Choroid plexus epithelial cell (primary cell): Measurements from ENCODE around the gene UGDH.

Experiments used
- DNase-seq: peaks from one replicate; pipeline ENCODE4 v3.0.0-alpha.2; 2010; ENCODE audit warnings: low read depth
- H3K4me3 ChIP-seq: 2 replicates; pipeline ENCODE4 v1.5.1; 2011; ENCODE audit warnings: low read depth, mild to moderate bottlenecking, control low read depth, low read length, moderate library complexity
- TF ChIP-seq, protein P1 (sequence below): conservative IDR thresholded peaks from 2 replicates; pipeline ENCODE4 v1.5.1; 2011; ENCODE audit warnings: low read depth, mild to moderate bottlenecking, control low read depth, inconsistent platforms, low read length, moderate library complexity

The UGDH gene

DNA sequence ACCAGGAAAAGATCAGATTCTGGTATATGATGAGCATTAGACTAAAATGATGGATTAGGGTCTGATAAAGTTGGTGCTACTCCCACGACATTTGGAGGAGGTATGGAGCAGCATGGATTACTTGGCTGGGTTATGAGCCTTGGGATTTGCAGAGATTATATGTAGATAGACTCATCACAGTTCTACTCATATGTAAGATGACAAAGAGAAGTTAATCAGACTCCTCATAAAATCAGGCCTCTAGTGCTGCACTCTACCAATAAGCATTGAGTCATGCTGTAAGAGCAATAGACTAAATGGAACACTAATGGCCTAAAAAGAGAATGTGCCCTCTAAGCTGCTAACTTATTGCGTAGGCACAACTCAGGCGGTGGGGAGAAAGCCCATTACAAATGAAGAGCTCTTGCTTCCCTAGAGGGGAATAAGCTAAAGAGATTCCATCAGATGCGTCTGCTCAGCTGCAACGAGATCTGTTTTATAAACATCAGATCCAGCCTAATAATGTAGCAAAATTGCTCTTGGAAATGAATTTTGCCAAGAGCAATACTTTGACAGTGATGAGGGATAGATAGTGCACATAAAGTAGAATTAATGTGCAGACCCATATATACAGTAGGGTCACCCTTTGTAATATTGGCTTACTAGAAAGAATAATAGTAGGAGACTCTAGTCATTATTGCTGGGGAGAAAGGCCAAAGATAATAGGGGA, 50.9 kb downstream of the UGDH start:
- no peak for DNase-seq
- TF ChIP-seq, protein P1, sequence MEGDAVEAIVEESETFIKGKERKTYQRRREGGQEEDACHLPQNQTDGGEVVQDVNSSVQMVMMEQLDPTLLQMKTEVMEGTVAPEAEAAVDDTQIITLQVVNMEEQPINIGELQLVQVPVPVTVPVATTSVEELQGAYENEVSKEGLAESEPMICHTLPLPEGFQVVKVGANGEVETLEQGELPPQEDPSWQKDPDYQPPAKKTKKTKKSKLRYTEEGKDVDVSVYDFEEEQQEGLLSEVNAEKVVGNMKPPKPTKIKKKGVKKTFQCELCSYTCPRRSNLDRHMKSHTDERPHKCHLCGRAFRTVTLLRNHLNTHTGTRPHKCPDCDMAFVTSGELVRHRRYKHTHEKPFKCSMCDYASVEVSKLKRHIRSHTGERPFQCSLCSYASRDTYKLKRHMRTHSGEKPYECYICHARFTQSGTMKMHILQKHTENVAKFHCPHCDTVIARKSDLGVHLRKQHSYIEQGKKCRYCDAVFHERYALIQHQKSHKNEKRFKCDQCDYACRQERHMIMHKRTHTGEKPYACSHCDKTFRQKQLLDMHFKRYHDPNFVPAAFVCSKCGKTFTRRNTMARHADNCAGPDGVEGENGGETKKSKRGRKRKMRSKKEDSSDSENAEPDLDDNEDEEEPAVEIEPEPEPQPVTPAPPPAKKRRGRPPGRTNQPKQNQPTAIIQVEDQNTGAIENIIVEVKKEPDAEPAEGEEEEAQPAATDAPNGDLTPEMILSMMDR: no peak

DNA sequence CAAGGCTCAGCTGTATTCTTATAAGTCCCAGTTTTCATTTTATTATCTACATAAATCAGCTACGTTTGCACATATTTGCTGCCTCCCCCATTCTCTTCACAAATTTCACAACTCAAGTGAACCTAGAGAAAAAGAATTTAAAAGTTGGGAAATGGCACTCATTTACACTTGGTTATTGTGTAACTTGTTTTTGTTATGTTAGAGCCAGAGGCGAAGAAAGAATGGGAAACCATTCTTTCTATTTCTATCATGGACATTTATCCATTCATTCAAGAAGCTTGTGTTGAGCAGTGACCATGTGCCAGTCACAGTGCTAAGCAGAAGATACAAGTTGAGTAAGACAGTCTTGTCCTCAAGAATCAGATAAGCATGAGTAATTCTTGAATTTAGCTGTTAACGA, 54.8 kb downstream of the UGDH start:
- peak; percentile 45 for DNase-seq
- TF ChIP-seq, protein P1: no peak

More for the DNA sequence above, 50.9 kb downstream of the UGDH start:
- H3K4me3 ChIP-seq: no peak overlapping the region

DNA sequence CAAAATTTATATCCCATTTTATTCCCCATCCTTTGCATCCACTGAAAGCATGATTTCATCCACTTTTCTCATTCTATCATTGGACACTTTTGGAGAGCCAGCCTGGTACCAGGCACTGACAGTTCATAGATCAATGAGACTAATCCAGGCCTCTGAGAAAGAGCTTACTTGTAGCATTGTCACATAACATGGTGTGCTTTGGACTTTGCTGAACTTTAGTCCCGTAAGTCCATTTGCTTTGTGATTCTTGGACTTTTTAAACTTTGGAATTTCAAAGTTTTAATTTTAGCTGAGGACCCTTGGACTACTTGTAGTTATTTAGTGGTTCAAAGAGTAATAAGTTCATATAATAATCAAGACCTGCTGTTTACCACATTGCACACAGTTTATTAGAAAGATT, 56.8 kb downstream of the UGDH start:
- DNase-seq: no peak
- TF ChIP-seq, protein P1: no peak
- no peak overlapping the region for H3K4me3 ChIP-seq

More for the DNA sequence above, 54.8 kb downstream of the UGDH start:
- no peak overlapping the region for H3K4me3 ChIP-seq

DNA sequence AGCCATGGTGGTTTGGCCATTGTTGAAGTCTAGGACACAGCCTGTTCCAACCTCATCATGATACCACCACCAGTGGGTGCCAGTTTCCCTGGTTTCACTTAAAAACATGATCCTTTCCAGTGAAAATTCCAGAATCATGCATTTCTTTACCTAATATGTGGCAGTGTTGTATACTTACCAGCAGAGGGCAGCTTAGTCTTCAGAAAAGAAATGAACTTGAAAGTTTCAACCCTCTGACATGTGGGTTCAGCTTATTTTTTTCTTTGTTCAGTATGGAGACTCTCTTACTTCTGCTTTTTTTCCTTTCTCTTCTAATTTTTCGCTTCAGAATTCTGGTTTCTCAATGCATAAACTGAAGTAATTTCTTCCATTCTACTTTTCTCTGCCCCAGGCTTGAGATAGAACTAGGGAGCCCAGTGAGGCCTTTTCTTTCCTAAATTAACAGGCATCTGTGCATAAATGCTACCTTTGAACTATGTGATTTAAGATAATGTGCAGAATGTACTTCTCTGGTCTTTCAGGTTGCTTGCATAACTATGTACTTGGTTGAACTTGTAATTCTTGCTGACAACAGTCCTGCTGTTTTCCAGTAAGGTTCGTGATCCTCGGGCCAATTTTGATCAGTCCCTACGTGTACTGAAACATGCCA, 57.7 kb downstream of the UGDH start:
- peak; percentile 90 for DNase-seq
- TF ChIP-seq, protein P1: peak; percentile 80
- no peak overlapping the region for H3K4me3 ChIP-seq

DNA sequence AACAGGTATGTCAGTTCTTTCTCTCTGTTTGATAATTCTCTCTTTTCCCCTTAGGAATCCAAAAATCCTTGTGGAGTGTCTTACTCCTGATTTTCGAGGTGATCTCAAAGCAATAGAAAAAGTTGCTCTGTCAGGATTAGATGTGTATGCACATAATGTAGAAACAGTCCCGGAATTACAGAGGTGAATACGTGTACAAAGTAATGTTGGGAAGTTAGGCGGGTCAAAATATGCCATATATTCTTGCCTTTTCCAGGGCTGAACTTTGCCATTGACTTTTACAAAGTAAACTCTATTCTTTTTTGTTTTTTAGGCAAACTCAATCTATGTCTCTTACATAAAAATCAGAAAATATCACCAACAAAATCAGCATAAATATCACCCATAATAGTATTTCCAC, 59.8 kb downstream of the UGDH start:
- no peak for DNase-seq
- no peak overlapping the region for H3K4me3 ChIP-seq
- TF ChIP-seq, protein P1: no peak

DNA sequence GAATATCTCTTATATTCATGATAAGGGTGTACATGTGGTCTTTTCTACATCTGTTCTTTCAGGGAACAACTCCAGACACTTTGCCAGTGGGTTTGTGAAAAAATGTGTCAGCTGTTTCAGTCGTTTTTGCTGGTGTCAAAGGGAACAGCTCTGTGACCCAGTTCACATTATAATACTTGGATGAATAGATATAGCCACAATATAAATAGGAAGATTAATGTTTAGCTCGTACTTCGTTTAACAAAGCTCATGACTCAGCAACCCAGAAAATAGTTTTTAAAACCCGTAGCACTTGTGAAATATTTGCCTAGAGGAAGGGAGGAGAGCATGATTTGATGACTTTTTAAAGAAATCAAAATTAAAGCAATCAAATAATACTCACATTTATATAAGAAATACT, 60.5 kb downstream of the UGDH start:
- DNase-seq: no peak
- TF ChIP-seq, protein P1: no peak
- H3K4me3 ChIP-seq: no peak overlapping the region
